Activated T-cell treated with anti-CD3 and anti-CD28 coated beads, Interleukin-2, amount 50 U/mL, for 24 hours (primary cell): ENCODE measurements around the gene RNF115.
A peak's percentile ranks its signal among the peaks of the same experiment; 100 is the strongest.
"Not testable (repeated sequence)": the region's sequence is repeated elsewhere in the genome, so short reads cannot be mapped to it uniquely, and the experiment has no call there.

Experiments used
- DNase-seq: peaks from one replicate; pipeline ENCODE4 v3.0.0-alpha.2; 2020
- H3K27ac Mint-ChIP-seq: 2 replicates; pipeline ENCODE4 v1.8.0; 2020; ENCODE audit warnings: mild to moderate bottlenecking, mixed read lengths
- H3K27me3 Mint-ChIP-seq: 2 replicates; pipeline ENCODE4 v1.8.0; 2020; ENCODE audit warnings: mixed read lengths
- H3K36me3 Mint-ChIP-seq: 2 replicates; pipeline ENCODE4 v1.8.0; 2020; ENCODE audit warnings: low read depth, mixed read lengths
- H3K4me1 Mint-ChIP-seq: 2 replicates; pipeline ENCODE4 v1.8.0; 2020; ENCODE audit warnings: low read depth, mixed read lengths
- H3K4me3 Mint-ChIP-seq: 2 replicates; pipeline ENCODE4 v1.8.0; 2020; ENCODE audit warnings: mild to moderate bottlenecking, moderate library complexity, mixed read lengths
- H3K9me3 Mint-ChIP-seq: 2 replicates; pipeline ENCODE4 v1.8.0; 2020; ENCODE audit warnings: mixed read lengths

RNF115 gene

GRCh38 chr1:145805057-145805456, 18.8 kb downstream of the RNF115 start:
- Mint-ChIP-seq H3K36me3 (peaks cover 11% of the 10 kb centered on the region), H3K27me3 (no peaks in the 10 kb centered on the region), H3K4me3 (no peak overlapping the region), H3K4me1 (peaks cover 50% of the 10 kb centered on the region), H3K9me3 (no peaks in the 10 kb centered on the region), H3K27ac (no peak overlapping the region)
- DNase-seq, result no peak

- H3K36me3 Mint-ChIP-seq, result peaks cover 17% of the 10 kb centered on the region
- peaks cover 53% of the 10 kb centered on the region for H3K4me1 Mint-ChIP-seq
- no peaks in the 10 kb centered on the region for H3K9me3 Mint-ChIP-seq
- no peak overlapping the region for H3K4me3 Mint-ChIP-seq
- H3K27me3 Mint-ChIP-seq, result no peaks in the 10 kb centered on the region
- H3K27ac Mint-ChIP-seq, result no peak overlapping the region
- no peak for DNase-seq
These were observed 19.5 kb downstream of the RNF115 start for GRCh38 chr1:145804235-145805045.

DNA sequence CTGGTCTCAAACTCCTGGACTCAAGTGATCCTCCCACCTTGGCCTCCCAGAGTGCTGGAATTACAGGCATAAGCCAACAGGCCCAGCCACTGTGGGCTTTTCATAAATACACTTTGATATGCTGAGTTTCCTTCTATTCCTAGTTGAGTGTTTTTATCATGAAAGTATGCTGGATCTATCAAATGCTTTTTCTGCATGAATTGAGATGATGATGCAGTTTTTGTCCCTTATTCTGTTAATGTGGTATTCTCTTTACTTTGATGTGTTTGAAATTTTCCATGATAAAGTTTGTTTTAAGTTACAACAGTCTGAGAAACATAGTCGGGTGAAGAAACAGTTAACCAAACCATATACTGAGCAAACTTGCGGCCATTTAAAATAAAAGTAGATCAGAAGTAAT, 24.1 kb downstream of the RNF115 start:
- peaks cover 19% of the 10 kb centered on the region for H3K9me3 Mint-ChIP-seq
- H3K27ac Mint-ChIP-seq, result no peak overlapping the region
- H3K27me3 Mint-ChIP-seq, result no peaks in the 10 kb centered on the region
- peaks cover 44% of the 10 kb centered on the region for H3K4me1 Mint-ChIP-seq
- H3K36me3 Mint-ChIP-seq, result peaks cover 55% of the 10 kb centered on the region
- H3K4me3 Mint-ChIP-seq, result no peak overlapping the region
- no peak for DNase-seq

DNA sequence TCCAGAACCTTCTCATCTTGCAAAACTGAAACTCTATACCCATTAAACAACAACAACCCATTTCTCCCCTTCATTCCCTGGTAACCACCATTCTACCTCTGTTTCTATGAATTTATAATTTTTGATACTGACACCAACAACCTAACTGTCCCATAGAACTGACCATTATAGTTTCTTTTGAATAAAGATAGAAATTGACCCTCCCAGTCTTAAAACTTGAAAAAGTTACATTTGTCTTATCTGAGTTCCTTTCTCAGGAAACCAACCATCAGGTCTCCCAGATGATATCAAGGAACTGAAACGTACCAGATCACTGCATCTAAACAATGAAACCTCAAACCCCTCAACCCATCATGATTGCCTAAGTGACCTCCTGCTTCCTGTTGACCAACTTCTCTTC, 27.1 kb downstream of the RNF115 start:
- H3K9me3 Mint-ChIP-seq, result peaks cover 19% of the 10 kb centered on the region
- H3K27ac Mint-ChIP-seq, result no peak overlapping the region
- peaks cover 74% of the 10 kb centered on the region for H3K36me3 Mint-ChIP-seq
- no peak for DNase-seq
- peaks cover 32% of the 10 kb centered on the region for H3K4me1 Mint-ChIP-seq
- no peaks in the 10 kb centered on the region for H3K27me3 Mint-ChIP-seq
- no peak overlapping the region for H3K4me3 Mint-ChIP-seq

DNA sequence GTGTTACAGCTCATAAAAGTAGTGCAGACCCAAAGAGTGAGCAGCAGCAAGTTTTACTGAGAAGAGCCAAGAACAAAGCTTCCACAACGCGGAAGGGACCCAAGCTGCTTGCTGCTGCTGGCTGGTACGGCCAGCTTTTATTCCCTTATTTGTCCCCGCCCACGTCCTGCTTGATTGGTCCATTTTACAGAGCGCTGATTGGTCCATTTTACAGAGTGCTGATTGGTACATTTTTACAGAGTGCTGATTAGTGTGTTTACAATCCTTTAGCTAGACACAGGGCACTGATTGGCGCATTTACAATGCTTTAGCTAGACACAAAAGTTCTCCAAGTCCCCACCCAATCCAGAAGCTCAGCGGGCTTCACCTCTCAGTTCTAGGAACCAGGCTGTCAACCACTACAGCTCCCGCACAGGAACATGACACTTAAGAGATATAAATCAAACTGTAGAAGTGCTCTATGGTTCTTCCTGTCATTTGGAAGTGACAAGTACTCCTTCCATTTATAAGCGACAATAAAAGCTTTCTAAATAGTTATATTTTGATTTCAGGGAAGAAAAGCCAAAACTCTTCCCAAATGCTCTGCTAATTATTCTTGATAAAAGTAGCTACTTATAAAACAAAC, 28.5 kb downstream of the RNF115 start:
- Mint-ChIP-seq H3K36me3 (peaks cover 68% of the 10 kb centered on the region), H3K9me3 (peaks cover 19% of the 10 kb centered on the region), H3K27me3 (no peaks in the 10 kb centered on the region), H3K27ac (no peak overlapping the region), H3K4me3 (no peak overlapping the region), H3K4me1 (peaks cover 25% of the 10 kb centered on the region)
- no peak for DNase-seq

DNA sequence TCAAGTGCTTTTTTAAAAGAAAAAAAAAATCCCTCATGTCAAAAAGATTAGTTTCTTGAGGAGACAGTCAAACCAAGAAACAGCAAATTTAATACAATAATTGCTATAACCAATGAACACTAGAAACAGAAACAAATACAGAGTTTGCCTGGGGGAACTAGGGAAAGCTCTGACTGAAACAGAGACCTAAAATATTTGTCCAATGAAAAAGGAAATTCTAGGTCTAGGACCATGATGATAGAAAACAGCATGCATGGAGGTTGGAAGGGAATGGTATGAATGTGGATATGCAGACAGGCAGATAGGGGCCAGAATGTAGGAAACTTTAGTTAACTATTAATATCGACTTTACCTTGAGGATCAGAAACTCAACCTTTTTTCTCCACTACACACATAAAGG, 31.4 kb downstream of the RNF115 start:
- H3K4me1 Mint-ChIP-seq, result peaks cover 23% of the 10 kb centered on the region
- H3K9me3 Mint-ChIP-seq, result peaks cover 15% of the 10 kb centered on the region
- H3K36me3 Mint-ChIP-seq, result peaks cover 59% of the 10 kb centered on the region
- no peaks in the 10 kb centered on the region for H3K27me3 Mint-ChIP-seq
- no peak overlapping the region for H3K4me3 Mint-ChIP-seq
- H3K27ac Mint-ChIP-seq, result no peak overlapping the region
- DNase-seq, result no peak

GRCh38 chr1:145791860-145792259, 32.0 kb downstream of the RNF115 start:
- Mint-ChIP-seq H3K36me3 (peaks cover 56% of the 10 kb centered on the region), H3K4me1 (peaks cover 24% of the 10 kb centered on the region), H3K9me3 (peaks cover 11% of the 10 kb centered on the region)
- H3K4me3 Mint-ChIP-seq, DNase-seq, H3K27me3 Mint-ChIP-seq, H3K27ac Mint-ChIP-seq: not testable (repeated sequence)

GRCh38 chr1:145788580-145788979, 35.3 kb downstream of the RNF115 start:
- Mint-ChIP-seq H3K27me3 (no peaks in the 10 kb centered on the region), H3K4me3 (no peak overlapping the region), H3K9me3 (no peaks in the 10 kb centered on the region), H3K27ac (no peak overlapping the region), H3K4me1 (peaks cover 36% of the 10 kb centered on the region), H3K36me3 (peaks cover 54% of the 10 kb centered on the region)
- DNase-seq, result no peak

- Mint-ChIP-seq H3K4me3 (no peak overlapping the region), H3K4me1 (peaks cover 36% of the 10 kb centered on the region), H3K36me3 (peaks cover 54% of the 10 kb centered on the region), H3K27ac (peak overlapping the region; percentile 58), H3K27me3 (no peaks in the 10 kb centered on the region), H3K9me3 (no peaks in the 10 kb centered on the region)
- DNase-seq, result no peak
These were observed 37.6 kb downstream of the RNF115 start for GRCh38 chr1:145786271-145786670.

- peaks cover 36% of the 10 kb centered on the region for H3K4me1 Mint-ChIP-seq
- H3K4me3 Mint-ChIP-seq, result no peak overlapping the region
- H3K36me3 Mint-ChIP-seq, result peaks cover 59% of the 10 kb centered on the region
- no peaks in the 10 kb centered on the region for H3K9me3 Mint-ChIP-seq
- no peak for DNase-seq
- H3K27ac Mint-ChIP-seq, result no peak overlapping the region
- H3K27me3 Mint-ChIP-seq, result no peaks in the 10 kb centered on the region
These were observed 38.3 kb downstream of the RNF115 start for GRCh38 chr1:145785547-145785946.

DNA sequence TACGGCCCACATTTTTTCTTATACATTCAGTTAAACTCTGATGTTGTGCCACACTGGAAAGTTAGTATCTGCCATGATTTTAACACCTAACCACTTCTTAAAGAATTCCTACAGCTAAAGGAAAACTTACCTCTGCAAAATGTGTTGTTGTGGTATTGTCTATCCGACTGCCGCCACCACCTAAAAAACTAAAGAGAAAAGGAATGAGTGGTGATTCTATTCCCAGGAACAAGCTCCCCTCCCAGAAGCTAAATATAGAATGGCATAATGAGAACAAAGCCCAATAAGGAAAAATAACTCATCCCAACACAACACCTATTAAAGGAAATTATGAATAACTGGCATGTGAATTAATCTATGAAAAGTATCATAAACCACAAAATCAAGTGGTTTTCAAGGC, 39.5 kb downstream of the RNF115 start:
- Mint-ChIP-seq H3K9me3 (no peaks in the 10 kb centered on the region), H3K4me1 (peaks cover 36% of the 10 kb centered on the region), H3K4me3 (no peak overlapping the region), H3K36me3 (peaks cover 60% of the 10 kb centered on the region), H3K27ac (no peak overlapping the region), H3K27me3 (no peaks in the 10 kb centered on the region)
- no peak for DNase-seq

DNA sequence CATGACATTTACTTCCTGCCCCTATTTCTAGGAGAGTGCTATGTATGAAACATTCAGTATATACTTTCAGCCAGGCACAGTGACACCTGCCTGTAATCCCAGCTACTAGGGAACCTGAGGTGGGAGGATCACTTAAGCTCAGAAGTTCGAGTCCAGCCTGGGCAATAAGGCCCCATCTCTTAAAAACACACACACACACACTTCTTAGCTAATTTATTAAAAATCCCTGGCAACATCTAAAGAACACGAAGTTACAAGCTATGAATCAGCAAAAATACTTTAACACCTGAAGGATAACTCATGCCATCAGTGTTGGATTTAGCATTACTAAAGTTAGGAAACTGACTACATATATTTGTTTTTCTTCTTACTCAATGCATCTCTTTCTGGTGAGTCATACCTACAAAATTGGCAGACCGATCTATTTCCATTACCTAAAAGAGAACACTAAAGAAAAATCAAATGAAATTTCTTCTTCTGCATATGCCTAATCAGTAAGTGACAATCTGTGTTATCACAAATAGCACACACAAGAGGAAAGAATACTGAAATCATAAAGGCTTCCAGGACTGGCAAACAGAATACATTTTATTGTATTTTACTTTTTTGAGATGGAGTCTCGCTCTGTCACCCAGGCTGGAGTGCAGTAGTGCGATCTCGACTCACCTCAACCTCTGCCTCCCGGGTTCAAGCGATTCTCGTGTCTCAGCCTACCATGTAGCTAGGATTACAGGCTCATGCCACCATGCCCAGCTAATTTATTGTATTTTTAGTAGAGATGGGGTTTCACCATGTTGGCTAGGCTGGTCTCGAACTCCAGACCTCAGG, 41.4 kb downstream of the RNF115 start:
- peaks cover 53% of the 10 kb centered on the region for H3K36me3 Mint-ChIP-seq
- H3K4me1 Mint-ChIP-seq, result peaks cover 33% of the 10 kb centered on the region
- H3K9me3 Mint-ChIP-seq, result no peaks in the 10 kb centered on the region
- no peak for DNase-seq
- H3K27ac Mint-ChIP-seq, result peak overlapping the region; percentile 47
- no peak overlapping the region for H3K4me3 Mint-ChIP-seq
- no peaks in the 10 kb centered on the region for H3K27me3 Mint-ChIP-seq

DNA sequence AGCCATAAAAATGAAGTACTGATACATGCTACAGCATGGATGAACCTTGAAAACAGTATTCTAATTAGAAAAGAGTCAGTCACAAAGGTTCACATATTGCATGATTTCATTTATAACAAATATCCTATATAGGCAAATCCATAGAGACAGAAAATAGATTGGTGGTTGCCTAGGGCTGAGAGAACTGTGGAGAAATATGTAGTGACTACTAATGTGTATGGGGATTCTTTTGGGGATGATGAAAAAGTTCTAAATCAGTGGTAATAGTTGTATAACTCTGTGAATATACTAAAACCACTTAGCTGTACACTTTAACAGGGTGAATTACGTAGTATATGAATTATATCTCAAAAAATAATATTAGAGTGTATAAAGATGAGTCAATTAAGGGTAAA, 45.8 kb downstream of the RNF115 start:
- H3K4me3 Mint-ChIP-seq, result no peak overlapping the region

DNA sequence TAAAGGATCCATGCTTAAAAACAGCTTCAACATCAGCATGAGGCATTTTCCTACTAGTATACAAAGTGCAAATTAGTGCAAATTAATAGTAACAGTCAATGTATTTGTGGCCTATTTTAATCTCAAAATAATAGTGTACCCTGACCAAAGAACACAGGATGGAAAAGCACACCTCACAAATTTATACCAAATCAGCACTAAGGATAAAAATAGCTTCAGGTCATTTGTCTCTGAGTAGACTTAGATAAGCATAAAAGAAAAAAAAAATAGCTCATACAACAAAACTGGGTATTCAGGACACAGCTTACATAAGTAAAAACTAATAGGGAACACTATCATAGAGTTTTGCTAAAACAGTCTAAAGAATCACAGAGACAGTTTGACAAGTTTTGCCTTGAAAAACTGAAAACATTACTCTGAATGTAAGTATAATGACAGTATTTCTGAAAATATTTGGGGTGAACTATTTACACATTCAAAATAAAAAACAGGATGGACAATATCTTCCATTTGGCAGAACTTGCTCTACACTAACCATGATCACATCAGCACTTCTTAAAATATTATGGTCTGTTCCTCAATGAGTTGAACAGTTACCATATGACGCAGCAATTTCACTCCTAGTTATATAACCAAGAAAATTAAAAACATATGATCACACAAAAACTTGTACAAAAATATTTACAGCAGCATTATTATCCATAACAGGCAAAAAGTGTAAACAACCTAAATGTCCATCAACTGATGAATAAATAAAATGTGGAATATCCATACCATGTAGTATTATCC, 46.3 kb downstream of the RNF115 start:
- Mint-ChIP-seq H3K27me3 (no peaks in the 10 kb centered on the region), H3K4me1 (peaks cover 15% of the 10 kb centered on the region), H3K9me3 (no peaks in the 10 kb centered on the region), H3K27ac (no peak overlapping the region), H3K36me3 (peaks cover 40% of the 10 kb centered on the region), H3K4me3 (no peak overlapping the region)
- no peak for DNase-seq

More for the DNA sequence above, 45.8 kb downstream of the RNF115 start:
- no peaks in the 10 kb centered on the region for H3K9me3 Mint-ChIP-seq
- peaks cover 40% of the 10 kb centered on the region for H3K36me3 Mint-ChIP-seq
- H3K4me1 Mint-ChIP-seq, result peaks cover 16% of the 10 kb centered on the region
- no peak overlapping the region for H3K27ac Mint-ChIP-seq
- DNase-seq, result no peak
- no peaks in the 10 kb centered on the region for H3K27me3 Mint-ChIP-seq
